Activated T-helper 1 cell treated with anti-CD3 and anti-CD28 coated beads, Interleukin-2, amount 50 U/mL, for 16 hours (primary cell): ENCODE measurements around the gene TPX2.
A peak's percentile ranks its signal among the peaks of the same experiment; 100 is the strongest.
"Not testable (repeated sequence)": the region's sequence is repeated elsewhere in the genome, so short reads cannot be mapped to it uniquely, and the experiment has no call there.

Experiments used
- DNase-seq, 2 donors: peaks; one replicate each; pipeline ENCODE4 v3.0.0-alpha.2; 2020; ENCODE audit warnings: low read depth in 1 of 2, low spot score in 1 of 2

Gene TPX2

DNA sequence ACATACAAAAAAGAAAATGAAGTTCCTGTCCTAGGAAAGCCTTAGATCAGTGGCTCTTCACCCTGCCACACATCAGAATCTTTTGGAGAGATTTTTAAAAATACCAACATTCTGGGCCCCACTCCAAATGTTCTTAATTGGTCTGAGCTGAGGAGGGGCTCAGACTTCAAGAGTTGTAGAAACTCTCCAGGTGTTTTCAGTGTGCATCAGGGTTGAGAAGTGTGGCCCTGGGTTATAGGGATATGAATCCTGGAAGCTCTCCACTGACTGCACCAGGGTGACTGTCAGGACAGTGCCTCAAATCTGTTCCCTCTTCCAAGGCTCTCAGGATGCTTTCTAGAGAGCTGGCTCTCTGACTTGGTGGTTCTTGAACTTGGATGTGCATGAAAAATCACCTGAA is 74.5 kb downstream of the TPX2 start:
- DNase-seq, result no peak

GRCh38 chr20:31814142-31814541 is 75.1 kb downstream of the TPX2 start:
- DNase-seq, result not testable (repeated sequence)

GRCh38 chr20:31815408-31816188 is 76.5 kb downstream of the TPX2 start:
- no peak for DNase-seq

- DNase-seq, result no peak
Measured at GRCh38 chr20:31816221-31816620, 77.1 kb downstream of the TPX2 start.

- DNase-seq, result no peak
Measured at GRCh38 chr20:31817461-31817860, 78.4 kb downstream of the TPX2 start.

DNA sequence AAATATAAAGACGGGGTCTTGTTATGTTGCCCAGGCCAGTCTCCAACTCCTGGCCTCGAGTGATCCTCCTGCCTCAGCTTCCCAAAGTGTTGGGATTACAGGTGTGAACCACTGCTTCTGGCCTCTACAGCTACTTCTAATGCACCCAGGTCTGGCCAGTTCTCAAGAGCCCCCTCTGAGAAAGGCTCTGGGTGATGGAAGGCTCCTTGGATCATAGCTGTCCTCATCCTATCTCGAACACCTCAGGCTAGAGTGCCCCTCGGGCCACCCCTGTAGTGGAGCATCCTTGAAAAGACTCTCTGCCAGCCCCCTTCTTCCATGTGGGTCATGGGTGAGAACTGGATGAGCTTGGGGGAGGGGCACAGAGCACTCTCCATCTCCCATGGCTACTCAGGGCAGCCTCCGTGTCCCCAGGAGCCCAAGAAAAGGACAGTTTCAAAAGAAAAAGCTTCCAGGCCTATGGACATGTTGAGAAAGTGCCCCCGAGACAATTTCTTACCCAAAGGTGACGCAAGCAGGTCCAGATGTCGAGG is 79.4 kb downstream of the TPX2 start:
- no peak for DNase-seq

GRCh38 chr20:31819083-31819784 is 80.1 kb downstream of the TPX2 start, which contains the start of gene MYLK2:
MYLK2 (plus strand) TSS chr20:31819356; CDS start chr20:31819581, 225 bp downstream.
- DNase-seq, result no peak

DNA sequence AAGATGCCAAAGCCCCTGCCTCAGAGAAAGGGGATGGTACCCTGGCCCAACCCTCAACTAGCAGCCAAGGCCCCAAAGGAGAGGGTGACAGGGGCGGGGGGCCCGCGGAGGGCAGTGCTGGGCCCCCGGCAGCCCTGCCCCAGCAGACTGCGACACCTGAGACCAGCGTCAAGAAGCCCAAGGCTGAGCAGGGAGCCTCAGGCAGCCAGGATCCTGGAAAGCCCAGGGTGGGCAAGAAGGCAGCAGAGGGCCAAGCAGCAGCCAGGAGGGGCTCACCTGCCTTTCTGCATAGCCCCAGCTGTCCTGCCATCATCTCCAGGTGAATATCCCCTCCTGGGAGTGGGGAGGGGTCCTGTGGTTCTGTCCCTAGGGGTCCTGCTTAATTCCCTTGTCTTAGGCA is 81.1 kb downstream of the TPX2 start:
- no peak for DNase-seq

DNA sequence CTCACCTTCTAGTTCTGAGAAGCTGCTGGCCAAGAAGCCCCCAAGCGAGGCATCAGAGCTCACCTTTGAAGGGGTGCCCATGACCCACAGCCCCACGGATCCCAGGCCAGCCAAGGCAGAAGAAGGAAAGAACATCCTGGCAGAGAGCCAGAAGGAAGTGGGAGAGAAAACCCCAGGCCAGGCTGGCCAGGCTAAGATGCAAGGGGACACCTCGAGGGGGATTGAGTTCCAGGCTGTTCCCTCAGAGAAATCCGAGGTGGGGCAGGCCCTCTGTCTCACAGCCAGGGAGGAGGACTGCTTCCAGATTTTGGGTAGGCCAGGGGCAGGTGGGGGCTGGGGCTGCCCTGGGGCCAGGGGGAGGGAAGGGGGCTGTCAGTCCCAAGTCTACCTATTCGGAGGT is 82.3 kb downstream of the TPX2 start:
- no peak for DNase-seq

- DNase-seq, result peak; percentile 56 to 65
Measured at GRCh38 chr20:31822421-31823330, 83.6 kb downstream of the TPX2 start.

GRCh38 chr20:31823360-31824124 is 84.5 kb downstream of the TPX2 start:
- DNase-seq, result no peak

DNA sequence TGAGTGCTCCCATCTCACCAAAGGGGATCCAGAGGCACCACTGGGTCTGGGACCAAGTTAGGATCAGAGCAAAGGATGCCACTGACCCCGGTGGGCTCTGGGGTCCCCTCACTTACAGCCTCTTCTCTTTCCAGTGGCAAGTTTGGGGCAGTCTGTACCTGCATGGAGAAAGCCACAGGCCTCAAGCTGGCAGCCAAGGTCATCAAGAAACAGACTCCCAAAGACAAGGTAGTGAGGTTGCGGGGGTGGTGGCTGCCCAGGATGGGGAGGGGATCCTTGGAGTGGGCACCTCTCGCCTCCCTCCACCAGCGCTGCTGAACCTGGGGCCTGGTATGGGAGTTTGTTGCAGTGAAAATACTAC is 85.0 kb downstream of the TPX2 start:
- DNase-seq, result no peak

DNA sequence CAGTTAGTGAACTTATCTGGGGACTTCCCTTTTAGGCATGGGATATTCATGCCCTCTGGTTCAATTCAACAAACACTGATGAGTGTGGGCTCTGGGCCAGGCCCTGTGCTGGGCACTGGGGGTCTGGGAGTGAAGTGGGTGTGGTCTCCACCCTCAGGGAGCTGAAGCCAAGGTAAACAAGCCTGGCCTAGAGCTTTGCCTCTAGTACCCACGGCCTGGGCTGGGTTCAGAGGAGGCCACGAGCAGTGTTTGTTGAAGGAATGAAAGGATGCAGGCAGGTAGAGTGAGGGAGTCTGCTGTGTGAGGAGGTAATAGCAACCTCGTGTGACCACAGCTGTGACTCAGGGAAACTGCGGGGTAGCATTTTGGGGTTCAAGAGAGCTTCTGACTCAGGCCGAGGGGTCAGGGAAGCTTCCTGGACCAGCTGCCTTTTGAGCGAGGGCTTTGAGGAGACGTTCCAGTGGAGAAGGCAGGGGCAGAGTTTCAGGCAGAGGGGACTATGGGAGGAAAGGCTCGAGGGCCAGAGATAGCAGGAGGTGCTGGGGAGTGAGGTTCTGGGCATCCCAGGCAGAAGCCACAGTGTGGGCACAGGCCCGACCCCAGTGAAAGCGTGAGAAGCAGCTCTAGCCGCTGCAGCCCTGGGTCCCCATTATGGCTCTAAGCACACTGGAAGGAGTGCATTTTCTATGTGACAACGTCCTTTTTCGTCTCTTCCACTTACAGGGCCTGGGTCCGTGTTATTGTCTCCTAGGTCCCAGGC is 85.6 kb downstream of the TPX2 start:
- DNase-seq, result no peak

DNA sequence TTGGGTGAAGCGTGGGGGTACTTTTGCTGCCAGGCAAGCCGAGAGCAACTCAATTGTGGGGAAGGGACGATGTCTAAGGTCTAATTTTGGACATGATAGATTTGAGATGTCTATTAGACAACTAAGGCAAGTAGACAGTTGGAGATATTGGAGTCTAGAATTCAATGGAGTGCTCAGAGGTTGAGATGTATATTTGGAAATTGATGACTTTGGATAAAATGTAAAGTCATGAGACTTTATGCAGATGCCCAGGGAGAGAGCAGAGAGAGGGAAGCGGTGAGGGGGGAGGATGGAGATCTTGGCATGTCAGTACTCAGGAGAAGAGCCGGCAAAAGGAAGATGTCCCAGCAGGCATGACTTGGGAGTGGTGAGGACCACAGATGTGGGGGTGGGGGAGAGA is 87.0 kb downstream of the TPX2 start:
- DNase-seq, result no peak

DNA sequence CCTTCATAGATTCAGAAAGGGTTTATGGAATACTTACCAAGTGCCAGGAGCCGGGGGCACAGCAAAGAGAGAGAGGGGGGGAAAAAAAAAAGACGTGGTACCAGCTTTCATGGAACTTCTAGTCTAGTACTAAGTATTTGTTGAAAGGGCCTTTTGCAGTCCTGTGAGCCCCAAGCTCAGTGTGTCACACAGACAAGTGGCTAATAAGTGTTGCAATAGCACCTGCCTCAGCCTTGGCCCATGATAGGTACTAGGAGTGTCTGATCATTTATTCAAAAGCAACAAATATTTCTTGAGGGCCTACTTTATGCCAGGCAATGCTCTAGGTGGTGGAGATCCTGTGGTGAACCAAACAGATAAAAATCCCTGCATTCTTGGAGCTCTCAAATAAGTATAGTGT is 88.0 kb downstream of the TPX2 start:
- no peak for DNase-seq

- DNase-seq, result not testable (repeated sequence)
Measured at GRCh38 chr20:31828016-31828415, 88.9 kb downstream of the TPX2 start.

DNA sequence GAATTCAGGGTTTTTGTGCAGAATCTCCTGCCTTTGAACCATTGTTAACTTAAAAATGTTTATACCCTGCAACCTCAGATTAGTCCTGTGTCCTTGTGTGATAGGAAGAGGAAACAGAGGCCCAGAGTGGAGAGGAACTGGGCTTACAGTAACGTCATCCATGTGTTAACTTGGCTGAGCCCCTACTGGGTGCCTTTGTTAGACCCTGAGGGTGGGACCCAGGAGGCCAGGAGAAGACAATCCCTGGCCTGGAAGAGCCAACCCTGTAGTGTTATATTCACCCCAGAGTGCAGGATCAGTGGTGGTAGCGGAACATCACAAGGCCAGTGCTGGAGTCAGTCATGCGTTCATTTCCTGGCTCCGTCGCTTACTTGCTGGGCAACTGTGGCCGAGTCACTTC is 90.6 kb downstream of the TPX2 start:
- DNase-seq, result no peak

DNA sequence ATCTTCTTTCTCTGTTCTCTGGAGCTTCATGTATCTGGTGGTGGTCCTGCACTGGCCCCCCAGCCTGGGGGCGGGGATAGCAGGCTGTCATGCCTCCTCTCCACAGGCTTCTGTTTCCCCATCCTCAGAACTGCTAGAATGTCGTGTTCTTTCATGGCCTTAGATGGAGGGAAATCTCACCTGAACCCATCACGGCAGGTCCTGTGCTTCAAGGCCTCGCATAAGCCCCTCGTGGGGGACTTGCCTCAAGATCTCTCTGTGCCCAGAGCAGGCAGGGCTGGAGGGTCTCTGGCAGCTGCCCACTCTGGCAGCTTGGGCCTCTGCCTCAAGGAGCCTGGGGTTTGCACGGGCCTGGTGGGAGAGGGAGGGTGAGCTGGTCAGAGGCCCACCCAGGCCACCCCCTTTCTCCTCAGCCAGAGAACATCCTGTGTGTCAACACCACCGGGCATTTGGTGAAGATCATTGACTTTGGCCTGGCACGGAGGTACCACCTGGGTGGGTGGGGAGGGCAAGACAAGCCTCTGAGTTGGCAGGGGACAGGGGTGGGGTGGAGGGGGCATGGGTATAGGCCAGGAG is 91.4 kb downstream of the TPX2 start:
- DNase-seq, result no peak

DNA sequence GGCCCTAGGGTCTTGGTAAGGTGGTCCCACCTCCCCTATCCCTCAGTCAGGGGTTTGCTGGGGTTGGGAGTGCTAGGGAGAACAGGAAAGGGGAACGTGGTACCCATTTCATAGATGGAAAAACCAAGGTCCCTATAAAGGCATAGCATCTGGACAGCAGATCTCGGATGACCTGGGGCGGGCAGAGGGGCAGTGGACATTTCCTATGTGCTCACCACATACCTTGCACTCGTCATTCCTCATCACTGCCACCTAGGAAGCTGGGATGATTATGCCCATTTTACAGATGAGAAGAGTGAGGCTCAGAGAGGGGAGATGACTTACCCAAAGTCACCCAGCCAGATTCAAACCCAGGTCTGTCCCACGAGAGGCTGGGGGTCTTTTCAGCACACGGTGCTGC is 92.1 kb downstream of the TPX2 start:
- no peak for DNase-seq
